GM12878 (cell line): ENCODE data around the gene GNG10. TPM values are rescaled to one million over a fixed set of nuclear protein-coding genes. Genes with fewer than 3 reads are reported as not detected.

Experiments
- IKZF2 ChIP-seq, 2 experiments: fragments of 450-650 bp; IDR thresholded peaks; 2 replicates each; pipeline ENCODE4 v1.6.1; 2017; ENCODE audit warnings: mild to moderate bottlenecking in 2 of 2, moderate library complexity in 2 of 2
- polyA plus RNA-seq, 11 experiments: library from polyadenylated mRNA; depleted of rRNA in 4 of 11; unstranded in 6 of 11; stranded (reverse) in 5 of 11; fragments of >200 nt; fragmentation: Nextera tagmentation in 4 of 11; fragmentation: Illumina TruSeq in 1 of 11; extraction: Ambion mirVana in 4 of 11; extraction: Trizol in 1 of 11; gene quantifications; 1 replicate in 1 of 11; 2 replicates in 10 of 11; pipeline versions ENCODE4 v1.2.1 to v1.2.3, GENCODE V29; 2011 to 2016; ENCODE audit warnings: inconsistent platforms in 2 of 11, missing spikeins in 2 of 11, low read depth in 1 of 11
- total RNA-seq, 4 experiments: library from RNA; depleted of rRNA in 3 of 4; stranded (reverse); fragments of >200 nt in 3 of 4; fragmentation: Illumina TruSeq in 1 of 4; extraction: Trizol in 1 of 4; gene quantifications; 2 replicates each; pipeline versions ENCODE4 v1.2.1 to v1.2.3, GENCODE V29; 2013 to 2021
- TF ChIP-seq, protein P1 (sequence below): fragments of 450-650 bp; IDR thresholded peaks from 2 replicates; pipeline ENCODE4 v1.6.1; 2018; ENCODE audit warnings: mild to moderate bottlenecking, low read depth, moderate library complexity; ENCODE audit not compliant: partially characterized antibody

GNG10 gene
- total and polyA plus RNA-seq, 10 of the 15 experiments (the other 5 are each of a cell fraction or from before 2014, with no cell fraction given) = 12.0 to 28.2 (median 22.7) TPM

DNA sequence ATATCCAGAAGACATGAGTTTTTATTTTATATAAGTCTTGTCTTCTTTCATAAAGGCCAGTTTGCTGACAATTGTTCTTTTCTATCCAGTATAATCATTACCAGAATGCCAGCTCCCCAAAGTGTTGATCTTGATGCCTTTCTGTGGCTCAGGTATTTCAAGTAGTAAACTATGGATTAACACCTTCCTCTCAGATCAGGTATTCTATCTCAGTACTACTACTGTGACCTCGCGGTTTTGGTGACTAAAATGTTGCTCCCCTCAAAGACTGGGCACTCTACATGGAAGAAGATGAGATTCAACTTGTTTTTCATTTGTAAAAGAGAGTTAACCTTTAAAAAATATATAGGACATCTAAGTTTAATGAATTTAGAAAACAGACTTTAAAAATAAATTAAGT, 58.1 kb downstream of the GNG10 start (continued):
- TF ChIP-seq, protein P1, sequence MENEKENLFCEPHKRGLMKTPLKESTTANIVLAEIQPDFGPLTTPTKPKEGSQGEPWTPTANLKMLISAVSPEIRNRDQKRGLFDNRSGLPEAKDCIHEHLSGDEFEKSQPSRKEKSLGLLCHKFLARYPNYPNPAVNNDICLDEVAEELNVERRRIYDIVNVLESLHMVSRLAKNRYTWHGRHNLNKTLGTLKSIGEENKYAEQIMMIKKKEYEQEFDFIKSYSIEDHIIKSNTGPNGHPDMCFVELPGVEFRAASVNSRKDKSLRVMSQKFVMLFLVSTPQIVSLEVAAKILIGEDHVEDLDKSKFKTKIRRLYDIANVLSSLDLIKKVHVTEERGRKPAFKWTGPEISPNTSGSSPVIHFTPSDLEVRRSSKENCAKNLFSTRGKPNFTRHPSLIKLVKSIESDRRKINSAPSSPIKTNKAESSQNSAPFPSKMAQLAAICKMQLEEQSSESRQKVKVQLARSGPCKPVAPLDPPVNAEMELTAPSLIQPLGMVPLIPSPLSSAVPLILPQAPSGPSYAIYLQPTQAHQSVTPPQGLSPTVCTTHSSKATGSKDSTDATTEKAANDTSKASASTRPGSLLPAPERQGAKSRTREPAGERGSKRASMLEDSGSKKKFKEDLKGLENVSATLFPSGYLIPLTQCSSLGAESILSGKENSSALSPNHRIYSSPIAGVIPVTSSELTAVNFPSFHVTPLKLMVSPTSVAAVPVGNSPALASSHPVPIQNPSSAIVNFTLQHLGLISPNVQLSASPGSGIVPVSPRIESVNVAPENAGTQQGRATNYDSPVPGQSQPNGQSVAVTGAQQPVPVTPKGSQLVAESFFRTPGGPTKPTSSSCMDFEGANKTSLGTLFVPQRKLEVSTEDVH = no peak
- no peak for TF ChIP-seq IKZF2 (IDR thresholded peaks at IDR 0.05)

Other genes starting within 250 kb of the GNG10 start
- gene ECPAS, start 177.2 kb upstream of the GNG10 start, total RNA-seq (2014; rRNA removed) = 50.2 and 54.5 TPM in 2 replicates
- 66.1 and 70.9 TPM in 2 replicates for gene ECPAS, start 177.2 kb upstream of the GNG10 start, total RNA-seq (2014; rRNA removed; fragmentation: Illumina TruSeq; extraction: Trizol)
- 64.5 and 69.8 TPM in 2 replicates for gene ECPAS, start 177.2 kb upstream of the GNG10 start, total RNA-seq (2021)
- gene ECPAS, start 177.2 kb upstream of the GNG10 start, polyA plus RNA-seq (2011; rRNA removed) = 54.6 and 72.1 TPM in 2 replicates
- 50.0 and 65.1 TPM in 2 replicates for gene ECPAS, start 177.2 kb upstream of the GNG10 start, polyA plus RNA-seq (2014; fragmentation: Illumina TruSeq; extraction: Trizol)
- gene ECPAS, start 177.2 kb upstream of the GNG10 start, polyA plus RNA-seq (2014; fragmentation: Nextera tagmentation; extraction: Ambion mirVana) = 10 to 100 TPM; 11.2 to 18.7 TPM
- 52.0 and 54.9 TPM in 2 replicates for gene ECPAS, start 177.2 kb upstream of the GNG10 start, polyA plus RNA-seq (2014; rRNA removed)
- 10 to 100 TPM; 28.4 to 30.9 TPM for gene ECPAS, start 177.2 kb upstream of the GNG10 start, polyA plus RNA-seq (2016; fragmentation: Nextera tagmentation; extraction: Ambion mirVana)
- 0.40 and 1.0 TPM in 2 replicates for gene ZNF483, start 136.4 kb upstream of the GNG10 start, total RNA-seq (2014; rRNA removed)
- 0.76 and 1.1 TPM in 2 replicates for gene ZNF483, start 136.4 kb upstream of the GNG10 start, total RNA-seq (2014; rRNA removed; fragmentation: Illumina TruSeq; extraction: Trizol)
- gene ZNF483, start 136.4 kb upstream of the GNG10 start, total RNA-seq (2021) = 0.40 and 0.72 TPM in 2 replicates
- not detected in 2 replicates for gene ZNF483, start 136.4 kb upstream of the GNG10 start, polyA plus RNA-seq (2011; rRNA removed)
- 0.04 and 0.06 TPM in 2 replicates for gene ZNF483, start 136.4 kb upstream of the GNG10 start, polyA plus RNA-seq (2014; fragmentation: Illumina TruSeq; extraction: Trizol)
- under 1 TPM; 0.26 to 0.39 TPM for gene ZNF483, start 136.4 kb upstream of the GNG10 start, polyA plus RNA-seq (2014; fragmentation: Nextera tagmentation; extraction: Ambion mirVana)
- 0.09 and 0.15 TPM in 2 replicates for gene ZNF483, start 136.4 kb upstream of the GNG10 start, polyA plus RNA-seq (2014; rRNA removed)
- gene ZNF483, start 136.4 kb upstream of the GNG10 start, polyA plus RNA-seq (2016; fragmentation: Nextera tagmentation; extraction: Ambion mirVana) = under 1 TPM; 0.03 to 0.20 TPM
- gene PTGR1, start 62.0 kb upstream of the GNG10 start, total RNA-seq (2014; rRNA removed) = 1.5 and 2.8 TPM in 2 replicates
- gene PTGR1, start 62.0 kb upstream of the GNG10 start, total RNA-seq (2014; rRNA removed; fragmentation: Illumina TruSeq; extraction: Trizol) = 2.2 and 2.5 TPM in 2 replicates
- gene PTGR1, start 62.0 kb upstream of the GNG10 start, total RNA-seq (2021) = 2.3 and 2.7 TPM in 2 replicates
- gene PTGR1, start 62.0 kb upstream of the GNG10 start, polyA plus RNA-seq (2011; rRNA removed) = 0.12 TPM in 1 of 2 replicates, not detected in the other
- 3.1 and 3.2 TPM in 2 replicates for gene PTGR1, start 62.0 kb upstream of the GNG10 start, polyA plus RNA-seq (2014; fragmentation: Illumina TruSeq; extraction: Trizol)
- gene PTGR1, start 62.0 kb upstream of the GNG10 start, polyA plus RNA-seq (2014; fragmentation: Nextera tagmentation; extraction: Ambion mirVana) = 1 to 10 TPM; 2.2 to 2.9 TPM
- gene PTGR1, start 62.0 kb upstream of the GNG10 start, polyA plus RNA-seq (2014; rRNA removed) = 2.8 and 3.3 TPM in 2 replicates
- gene PTGR1, start 62.0 kb upstream of the GNG10 start, polyA plus RNA-seq (2016; fragmentation: Nextera tagmentation; extraction: Ambion mirVana) = 1 to 10 TPM; 5.1 to 6.3 TPM
- gene DNAJC25, start 30.3 kb upstream of the GNG10 start, total RNA-seq (2014; rRNA removed) = 3.7 and 4.0 TPM in 2 replicates
- 4.1 and 4.7 TPM in 2 replicates for gene DNAJC25, start 30.3 kb upstream of the GNG10 start, total RNA-seq (2014; rRNA removed; fragmentation: Illumina TruSeq; extraction: Trizol)
- gene DNAJC25, start 30.3 kb upstream of the GNG10 start, total RNA-seq (2021) = 3.0 and 4.0 TPM in 2 replicates
- 6.4 and 9.0 TPM in 2 replicates for gene DNAJC25, start 30.3 kb upstream of the GNG10 start, polyA plus RNA-seq (2011; rRNA removed)
- gene DNAJC25, start 30.3 kb upstream of the GNG10 start, polyA plus RNA-seq (2014; fragmentation: Illumina TruSeq; extraction: Trizol) = 5.5 and 8.0 TPM in 2 replicates
- gene DNAJC25, start 30.3 kb upstream of the GNG10 start, polyA plus RNA-seq (2014; fragmentation: Nextera tagmentation; extraction: Ambion mirVana) = 1 to 10 TPM; 2.4 to 3.7 TPM
- 3.7 and 4.2 TPM in 2 replicates for gene DNAJC25, start 30.3 kb upstream of the GNG10 start, polyA plus RNA-seq (2014; rRNA removed)
- 1 to 10 TPM; 6.0 to 6.2 TPM for gene DNAJC25, start 30.3 kb upstream of the GNG10 start, polyA plus RNA-seq (2016; fragmentation: Nextera tagmentation; extraction: Ambion mirVana)
- gene SHOC1, start 133.3 kb downstream of the GNG10 start, total RNA-seq (2014; rRNA removed) = under 0.01 and 0.05 TPM in 2 replicates
- 0.04 TPM in 1 of 2 replicates, not detected in the other for gene SHOC1, start 133.3 kb downstream of the GNG10 start, total RNA-seq (2014; rRNA removed; fragmentation: Illumina TruSeq; extraction: Trizol)
- not detected in 2 replicates for gene SHOC1, start 133.3 kb downstream of the GNG10 start, total RNA-seq (2021)
- not detected in 2 replicates for gene SHOC1, start 133.3 kb downstream of the GNG10 start, polyA plus RNA-seq (2011; rRNA removed)
- gene SHOC1, start 133.3 kb downstream of the GNG10 start, polyA plus RNA-seq (2014; fragmentation: Illumina TruSeq; extraction: Trizol) = 0.04 TPM in 1 of 2 replicates, not detected in the other
- gene SHOC1, start 133.3 kb downstream of the GNG10 start, polyA plus RNA-seq (2014; fragmentation: Nextera tagmentation; extraction: Ambion mirVana) = under 1 TPM in 1 of 2 experiments, not detected in 1; 0.05 TPM
- 0.03 TPM in 1 of 2 replicates, not detected in the other for gene SHOC1, start 133.3 kb downstream of the GNG10 start, polyA plus RNA-seq (2014; rRNA removed)
- gene SHOC1, start 133.3 kb downstream of the GNG10 start, polyA plus RNA-seq (2016; fragmentation: Nextera tagmentation; extraction: Ambion mirVana) = under 1 TPM; 0.05 to 0.11 TPM
- 54.3 and 65.1 TPM in 2 replicates for gene UGCG, start 235.2 kb downstream of the GNG10 start, total RNA-seq (2014; rRNA removed)
- 58.3 and 59.5 TPM in 2 replicates for gene UGCG, start 235.2 kb downstream of the GNG10 start, total RNA-seq (2014; rRNA removed; fragmentation: Illumina TruSeq; extraction: Trizol)
- 47.7 and 49.7 TPM in 2 replicates for gene UGCG, start 235.2 kb downstream of the GNG10 start, total RNA-seq (2021)
- 96.6 and 143 TPM in 2 replicates for gene UGCG, start 235.2 kb downstream of the GNG10 start, polyA plus RNA-seq (2011; rRNA removed)
- gene UGCG, start 235.2 kb downstream of the GNG10 start, polyA plus RNA-seq (2014; fragmentation: Illumina TruSeq; extraction: Trizol) = 35.0 and 42.8 TPM in 2 replicates
- 10 to 100 TPM; 48.0 to 62.1 TPM for gene UGCG, start 235.2 kb downstream of the GNG10 start, polyA plus RNA-seq (2014; fragmentation: Nextera tagmentation; extraction: Ambion mirVana)
- 33.5 and 42.8 TPM in 2 replicates for gene UGCG, start 235.2 kb downstream of the GNG10 start, polyA plus RNA-seq (2014; rRNA removed)
- gene UGCG, start 235.2 kb downstream of the GNG10 start, polyA plus RNA-seq (2016; fragmentation: Nextera tagmentation; extraction: Ambion mirVana) = 10 to 100 TPM; 21.7 to 30.5 TPM